HG03571 (cell line): Measurements from ENCODE around the gene CAPZA3.
"Not testable (repeated sequence)": the region's sequence is repeated elsewhere in the genome, so short reads cannot be mapped to it uniquely, and the experiment has no call there.

Experiments
- ATAC-seq: cut with Tn5 transposase; IDR thresholded peaks from one replicate; pipeline ENCODE4 v1.9.1; 2021; ENCODE audit not compliant: unreplicated experiment

The CAPZA3 gene

DNA sequence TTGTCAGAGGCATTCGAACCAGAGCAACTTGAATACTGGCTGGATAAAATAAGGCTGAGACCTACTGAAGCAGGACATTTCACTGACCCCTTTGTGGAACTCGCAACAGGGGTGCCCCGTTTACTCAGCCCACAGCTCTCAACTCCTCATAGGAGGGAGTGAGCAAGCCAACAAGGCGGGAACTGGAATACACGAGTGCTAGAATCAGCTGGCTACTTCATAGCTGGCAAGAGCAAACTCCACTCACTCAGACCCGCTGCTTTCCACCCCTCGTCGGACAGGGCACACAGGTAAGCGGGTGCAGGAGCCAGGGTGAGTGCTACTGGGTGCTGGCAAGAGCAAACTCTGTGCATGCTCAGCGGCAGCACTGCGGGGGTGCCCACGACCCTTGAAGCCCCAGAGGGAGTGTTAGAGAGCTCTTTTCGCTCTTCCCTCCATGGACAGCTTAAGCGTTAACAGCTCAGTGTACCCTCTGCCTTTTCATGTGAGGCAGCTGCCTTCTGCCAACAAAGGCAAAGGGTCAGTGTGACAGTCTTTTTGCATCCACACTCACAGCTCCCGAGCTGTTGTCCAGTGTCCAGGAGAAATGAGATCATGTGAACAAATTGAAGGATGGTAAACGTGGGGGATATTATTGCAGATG lies 15.7 kb downstream of the CAPZA3 start:
- ATAC-seq, result no peak

DNA sequence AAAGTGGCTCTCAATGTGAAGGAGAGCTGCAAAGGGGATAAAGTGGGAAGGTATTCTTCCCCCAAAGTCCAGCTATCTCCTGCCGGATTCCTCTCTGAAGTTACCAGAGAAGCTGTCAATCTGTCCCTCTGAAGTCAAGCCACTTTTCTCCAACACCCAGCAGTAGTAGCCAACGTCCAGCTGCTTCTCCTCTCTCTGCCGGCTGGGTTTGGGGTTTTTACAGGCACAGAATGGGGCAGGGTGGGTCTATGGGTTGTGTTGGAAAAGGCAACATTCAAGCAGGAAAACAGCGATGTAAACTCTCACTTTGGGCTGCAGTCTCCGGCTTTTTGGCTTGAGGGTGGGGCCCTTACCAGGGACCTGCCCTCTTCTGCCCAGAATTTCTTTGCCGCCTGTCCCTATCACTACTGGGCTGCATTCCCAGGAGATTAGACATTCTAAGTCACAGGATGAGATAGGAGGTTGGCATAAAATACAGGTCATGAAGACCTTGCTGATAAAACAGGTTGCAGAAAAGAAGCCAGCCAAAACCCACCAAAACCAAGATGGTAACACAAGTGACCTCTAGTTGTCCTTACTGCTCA lies 16.3 kb downstream of the CAPZA3 start:
- ATAC-seq, result no peak

DNA sequence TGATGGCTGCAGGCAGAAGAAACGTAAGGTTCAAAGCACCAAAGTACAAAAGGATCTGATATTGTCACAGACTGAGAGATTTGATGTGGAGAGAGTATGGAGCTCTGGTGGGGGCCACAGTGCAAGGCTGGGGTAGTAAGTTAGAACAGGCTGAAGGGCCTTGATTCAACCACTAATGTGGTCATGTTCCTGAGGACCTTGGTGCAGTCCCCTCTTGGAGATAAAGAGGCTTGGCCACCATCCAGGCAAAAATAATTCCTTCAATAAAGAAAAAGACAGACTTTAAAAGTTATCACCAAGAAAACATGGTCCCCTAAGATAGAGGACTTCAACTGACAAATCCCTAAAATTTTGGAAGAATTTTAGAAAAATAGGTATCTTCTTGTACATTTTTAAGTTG lies 17.4 kb downstream of the CAPZA3 start:
- no peak for ATAC-seq

DNA sequence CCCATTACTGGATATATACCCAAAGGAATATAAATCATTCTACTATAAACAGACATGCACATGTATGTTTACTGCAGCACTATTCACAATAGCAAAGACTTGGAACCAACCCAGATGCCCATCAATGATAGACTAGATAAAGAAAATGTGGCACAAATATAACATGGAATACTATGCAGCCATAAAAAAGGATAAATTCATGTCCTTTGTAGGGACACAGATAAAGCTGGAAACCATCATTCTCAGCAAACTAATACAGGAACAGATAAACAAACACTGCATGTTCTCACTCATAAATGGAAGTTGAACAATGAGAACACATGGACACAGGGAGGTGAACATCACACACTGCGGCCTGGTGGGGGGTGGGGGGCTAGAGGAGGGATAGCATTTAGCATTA lies 28.6 kb downstream of the CAPZA3 start:
- not testable (repeated sequence) for ATAC-seq

DNA sequence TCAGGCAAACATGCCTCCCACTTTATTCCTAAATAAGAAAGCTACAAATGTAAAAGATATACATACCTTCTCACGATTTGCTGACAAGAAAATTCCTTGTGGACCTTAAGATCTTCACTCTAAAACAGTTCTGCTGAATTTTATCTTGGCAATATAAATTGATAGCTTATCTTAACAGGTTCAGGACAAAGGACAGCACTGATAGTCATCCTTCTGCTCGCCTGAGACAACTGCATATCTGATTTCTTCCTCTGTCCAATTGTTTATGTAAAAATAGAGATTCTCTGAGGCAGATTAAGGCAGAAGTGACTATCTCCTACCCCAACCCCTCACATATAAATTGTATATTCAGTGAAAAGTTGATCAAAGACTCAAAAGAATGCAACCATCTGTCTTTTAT lies 44.9 kb downstream of the CAPZA3 start:
- no peak for ATAC-seq

DNA sequence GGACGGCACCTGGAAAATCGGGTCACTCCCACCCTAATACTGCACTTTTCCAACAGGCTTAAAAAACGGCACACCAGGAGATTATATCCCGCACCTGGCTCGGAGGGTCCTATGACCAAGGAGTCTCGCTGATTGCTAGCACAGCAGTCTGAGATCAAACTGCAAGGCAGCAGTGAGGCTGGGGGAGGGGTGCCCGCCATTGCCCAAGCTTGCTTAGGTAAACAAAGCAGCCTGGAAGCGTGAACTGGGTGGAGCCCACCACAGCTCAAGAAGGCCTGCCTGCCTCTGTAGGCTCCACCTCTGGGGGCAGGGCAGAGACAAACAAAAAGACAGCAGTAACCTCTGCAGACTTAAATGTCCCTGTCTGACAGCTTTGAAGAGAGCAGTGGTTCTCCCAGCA lies 47.5 kb downstream of the CAPZA3 start:
- not testable (repeated sequence) for ATAC-seq
